Measurements from ENCODE around the gene BBS7. TPM values are rescaled to one million over a fixed set of nuclear protein-coding genes. Genes with fewer than 3 reads are reported as not detected.
A peak's percentile ranks its signal among the peaks of the same experiment; 100 is the strongest.

BBS7 gene, protein sequence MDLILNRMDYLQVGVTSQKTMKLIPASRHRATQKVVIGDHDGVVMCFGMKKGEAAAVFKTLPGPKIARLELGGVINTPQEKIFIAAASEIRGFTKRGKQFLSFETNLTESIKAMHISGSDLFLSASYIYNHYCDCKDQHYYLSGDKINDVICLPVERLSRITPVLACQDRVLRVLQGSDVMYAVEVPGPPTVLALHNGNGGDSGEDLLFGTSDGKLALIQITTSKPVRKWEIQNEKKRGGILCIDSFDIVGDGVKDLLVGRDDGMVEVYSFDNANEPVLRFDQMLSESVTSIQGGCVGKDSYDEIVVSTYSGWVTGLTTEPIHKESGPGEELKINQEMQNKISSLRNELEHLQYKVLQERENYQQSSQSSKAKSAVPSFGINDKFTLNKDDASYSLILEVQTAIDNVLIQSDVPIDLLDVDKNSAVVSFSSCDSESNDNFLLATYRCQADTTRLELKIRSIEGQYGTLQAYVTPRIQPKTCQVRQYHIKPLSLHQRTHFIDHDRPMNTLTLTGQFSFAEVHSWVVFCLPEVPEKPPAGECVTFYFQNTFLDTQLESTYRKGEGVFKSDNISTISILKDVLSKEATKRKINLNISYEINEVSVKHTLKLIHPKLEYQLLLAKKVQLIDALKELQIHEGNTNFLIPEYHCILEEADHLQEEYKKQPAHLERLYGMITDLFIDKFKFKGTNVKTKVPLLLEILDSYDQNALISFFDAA
- polyA plus RNA-seq = 1 to 10 TPM; 3.8 to 8.5 (median 6.5) TPM

DNA sequence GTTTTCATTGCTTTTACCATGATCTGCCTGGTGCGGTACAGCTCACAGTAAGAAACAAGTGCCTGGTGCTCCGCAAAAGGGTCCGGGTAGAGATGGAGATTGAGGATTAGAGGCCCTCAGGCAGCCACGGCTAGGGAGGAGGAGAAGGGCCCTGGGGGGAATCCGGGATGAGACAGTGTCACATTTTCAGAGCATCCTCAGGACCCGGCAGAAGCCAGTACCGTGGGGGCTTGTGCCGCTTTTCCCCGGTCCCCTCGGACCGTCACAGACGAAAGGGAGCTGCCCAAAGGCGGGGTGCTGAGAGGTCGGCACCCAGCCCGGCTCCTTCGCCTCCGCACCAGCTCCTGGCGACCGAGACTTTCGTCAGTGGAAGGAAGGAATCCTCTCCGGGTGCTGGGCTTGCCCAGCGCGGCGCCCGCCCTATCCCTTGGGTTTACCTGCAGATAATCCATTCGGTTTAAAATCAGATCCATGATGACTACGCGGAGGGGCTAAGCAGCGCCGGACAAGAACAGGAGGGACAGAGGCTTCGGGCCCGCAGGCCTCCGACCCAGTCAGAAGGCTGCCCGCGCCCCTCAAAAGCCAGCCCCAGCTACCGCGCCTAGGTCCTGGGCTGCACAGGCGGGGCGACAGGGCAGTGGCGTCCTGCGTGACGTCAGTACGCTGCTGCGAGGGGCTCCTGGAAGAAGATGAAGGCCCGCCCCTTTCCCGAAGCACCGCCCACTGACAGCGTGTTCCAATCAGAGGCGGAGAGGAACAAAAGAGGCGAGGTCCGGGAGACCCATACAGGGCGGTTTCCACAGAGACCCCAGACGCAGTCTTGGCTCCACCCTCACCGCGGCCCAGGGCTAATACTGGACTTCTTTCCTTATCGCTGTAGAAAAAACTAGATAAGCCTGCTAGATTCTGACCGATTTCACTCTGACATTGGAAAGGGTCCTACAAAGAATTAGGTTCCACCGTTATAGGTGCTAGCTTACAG lies at the start of gene BBS7:
TSS of gene BBS7 (minus strand) at position 634 of the 982 bp plus-strand sequence. CDS start at position 473, 161 bp downstream.
- H3K27ac ChIP-seq (ENCODE audit: low read depth, low read length) = peak within 1 kb of the TSS; percentile 40
- WGBS, 3 donors = 0 to 1% (median 0%) methylated on average over 52 to 58 of the region's 58 CpGs

DNA sequence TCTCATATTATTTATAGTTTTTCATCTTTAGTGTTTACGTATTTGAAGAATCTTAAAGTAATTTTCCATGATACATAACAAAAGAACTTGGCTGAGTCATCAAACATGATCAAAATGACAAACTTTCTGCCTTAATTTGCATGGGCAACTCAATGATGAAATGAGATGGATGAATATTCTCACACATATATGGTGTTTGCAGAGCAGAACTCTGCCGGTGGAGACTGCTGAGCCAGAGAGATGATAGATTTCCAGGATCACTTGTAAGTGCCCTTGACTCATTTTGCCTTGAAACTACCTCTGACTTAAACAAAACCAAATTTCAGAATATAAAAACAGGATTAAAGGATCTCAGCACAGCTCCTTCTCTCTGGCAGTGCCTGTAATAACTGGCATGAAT lies 43.4 kb upstream of the BBS7 start:
- no peak overlapping the region for H3K27ac ChIP-seq (ENCODE audit: low read depth, low read length)
- WGBS, 3 donors = 71 to 84% (median 84%) methylated on average over 2 of the region's 2 CpGs

DNA sequence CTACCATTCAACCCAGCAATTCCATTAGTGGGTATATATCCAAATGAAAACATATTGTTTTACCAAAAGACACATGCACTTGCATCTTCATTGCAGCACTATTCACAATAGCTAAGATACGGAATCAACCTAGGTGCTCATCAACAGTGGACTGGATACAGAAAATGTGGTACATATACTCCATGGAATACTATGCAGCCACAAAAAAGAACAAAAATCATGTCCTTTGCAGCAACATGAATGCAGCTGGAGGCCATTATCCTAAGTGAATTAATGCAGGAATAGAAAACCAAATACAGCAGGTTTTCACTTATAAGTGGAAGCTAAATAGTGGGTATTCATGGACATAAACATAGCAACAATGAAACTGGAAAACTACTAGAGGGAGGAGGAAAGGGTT lies 38.1 kb upstream of the BBS7 start:
- 92 to 95% (median 93%) methylated on average over 1 of the region's 1 CpG for WGBS, 3 donors
- no peak overlapping the region for H3K27ac ChIP-seq (ENCODE audit: low read depth, low read length)

DNA sequence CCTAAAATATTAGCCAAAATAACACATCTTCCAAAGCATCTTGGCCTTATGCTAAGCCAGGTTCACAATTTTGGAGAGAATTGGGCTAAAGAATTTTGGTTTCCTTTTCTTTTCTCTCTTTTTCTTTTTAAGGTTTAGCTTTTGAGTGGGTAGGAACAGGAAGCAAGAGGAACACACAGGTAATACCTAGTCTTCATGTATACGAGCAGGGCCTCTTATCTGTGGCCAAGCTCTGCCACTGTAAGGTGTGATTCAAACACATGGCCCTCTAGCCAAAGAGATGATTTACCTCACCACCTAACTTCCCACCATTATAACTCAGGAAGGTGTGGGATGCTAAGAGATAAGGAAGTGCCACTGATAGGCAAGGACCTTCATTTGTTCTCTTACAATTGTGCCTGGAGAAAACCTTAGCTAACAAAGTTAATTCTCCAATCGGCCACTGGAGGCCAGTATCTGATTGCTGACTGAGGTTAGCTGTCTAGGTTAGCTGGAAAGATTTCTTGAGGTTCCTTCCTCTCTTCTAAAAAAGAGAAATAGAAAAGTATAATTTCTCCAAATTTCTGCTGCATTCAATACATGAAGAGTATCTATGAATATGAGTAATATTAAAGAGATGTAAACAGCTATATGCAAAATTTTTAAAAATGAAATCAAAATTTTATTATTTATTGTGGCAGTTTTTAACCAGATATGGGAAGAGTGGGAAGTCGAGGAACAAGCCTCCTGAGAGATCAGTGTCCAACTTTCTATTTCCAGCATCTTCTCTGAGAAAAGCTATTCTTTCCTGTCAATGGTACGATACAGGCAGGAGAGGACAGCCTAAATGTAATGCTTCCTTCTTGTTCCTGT lies 30.1 kb upstream of the BBS7 start:
- WGBS, 3 donors = 54 to 60% (median 55%) methylated on average over 4 of the region's 4 CpGs
- H3K27ac ChIP-seq (ENCODE audit: low read depth, low read length) = no peak overlapping the region

DNA sequence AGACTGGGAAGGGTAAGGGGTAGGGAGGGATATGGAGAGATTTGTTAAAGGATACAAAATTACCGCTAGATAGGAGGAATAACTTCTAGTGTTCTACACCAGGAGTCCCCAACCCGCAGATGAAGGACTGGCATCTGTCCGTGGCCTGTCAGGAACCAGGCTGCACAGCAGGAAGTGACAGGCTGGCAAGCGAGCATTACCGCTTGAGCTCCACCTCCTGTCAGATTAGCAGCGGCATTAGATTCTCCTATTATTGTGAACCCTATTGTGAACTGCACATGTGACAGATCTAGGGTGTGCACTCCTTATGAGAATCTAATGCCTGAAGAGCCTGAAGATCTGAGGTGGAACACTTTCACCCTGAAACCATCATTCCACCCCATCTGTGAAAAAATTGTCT lies 27.9 kb upstream of the BBS7 start:
- H3K27ac ChIP-seq (ENCODE audit: low read depth, low read length) = no peak overlapping the region
- WGBS, 3 donors = 19 to 38% (median 36%) methylated on average over 6 of the region's 6 CpGs

DNA sequence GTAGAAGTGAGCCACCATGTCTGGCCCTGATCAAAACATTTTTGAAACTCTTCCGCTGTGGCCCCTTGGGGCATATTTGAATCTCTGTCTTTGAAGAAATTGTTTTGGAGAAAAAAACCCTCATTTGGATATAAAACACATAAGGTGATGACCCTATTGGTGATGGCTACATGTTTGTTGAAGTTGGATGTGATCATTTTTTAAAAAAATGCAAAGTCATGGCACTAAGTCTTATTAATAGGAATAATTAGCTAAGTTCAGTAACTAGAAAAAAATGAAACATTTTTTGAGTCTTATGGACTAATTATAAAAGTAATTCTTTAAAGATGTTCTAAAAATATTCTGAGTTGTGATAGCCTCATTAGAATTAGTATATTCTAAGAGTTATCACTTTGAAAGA lies 17.9 kb upstream of the BBS7 start:
- 93 to 100% (median 95%) methylated on average over 1 of the region's 1 CpG for WGBS, 3 donors

DNA sequence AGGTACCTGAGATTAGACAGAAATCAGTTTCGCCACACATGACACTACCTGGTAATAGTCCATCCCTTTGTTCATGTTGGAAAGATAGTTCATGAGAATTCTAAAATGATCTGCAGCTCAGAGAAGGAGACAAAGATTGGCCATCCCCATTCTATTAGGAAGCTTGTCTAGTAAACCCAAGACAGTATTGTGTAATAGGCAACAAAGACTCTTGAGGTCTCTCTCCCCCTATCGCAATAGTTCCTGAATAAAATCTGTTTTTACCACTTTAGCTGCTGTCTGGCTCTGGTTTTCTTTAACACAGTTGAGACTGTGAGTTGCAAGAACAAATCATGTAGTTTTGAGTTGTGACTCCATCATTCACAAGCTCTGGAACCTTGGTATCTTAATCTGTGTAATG lies 14.8 kb upstream of the BBS7 start:
- no peak overlapping the region for H3K27ac ChIP-seq (ENCODE audit: low read depth, low read length)
- WGBS, 3 donors = 77 to 96% (median 86%) methylated on average over 2 of the region's 2 CpGs

More for the DNA sequence above, 17.9 kb upstream of the BBS7 start:
- no peak overlapping the region for H3K27ac ChIP-seq (ENCODE audit: low read depth, low read length)

DNA sequence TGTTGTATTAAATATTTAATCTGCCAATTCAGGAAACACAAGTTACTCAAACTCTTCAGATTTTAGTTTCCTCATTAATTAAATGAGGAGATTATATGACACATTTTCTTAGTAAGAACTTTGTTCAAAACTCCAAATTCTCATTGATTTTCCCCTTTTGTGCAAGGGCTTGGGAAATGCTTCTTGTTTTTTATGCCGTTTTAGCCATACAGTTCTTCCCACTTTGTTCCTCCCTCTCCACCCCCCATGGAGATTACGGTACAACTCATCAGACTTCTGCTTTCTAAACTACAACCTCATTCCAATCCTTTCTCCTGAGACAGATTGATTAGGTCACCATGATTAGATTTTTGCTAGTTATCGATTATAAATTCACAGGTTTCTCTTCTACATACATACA lies 10.9 kb upstream of the BBS7 start:
- no peak overlapping the region for H3K27ac ChIP-seq (ENCODE audit: low read depth, low read length)
- 49 to 68% (median 56%) methylated on average over 3 of the region's 3 CpGs for whole genome bisulfite sequencing, 3 donors

DNA sequence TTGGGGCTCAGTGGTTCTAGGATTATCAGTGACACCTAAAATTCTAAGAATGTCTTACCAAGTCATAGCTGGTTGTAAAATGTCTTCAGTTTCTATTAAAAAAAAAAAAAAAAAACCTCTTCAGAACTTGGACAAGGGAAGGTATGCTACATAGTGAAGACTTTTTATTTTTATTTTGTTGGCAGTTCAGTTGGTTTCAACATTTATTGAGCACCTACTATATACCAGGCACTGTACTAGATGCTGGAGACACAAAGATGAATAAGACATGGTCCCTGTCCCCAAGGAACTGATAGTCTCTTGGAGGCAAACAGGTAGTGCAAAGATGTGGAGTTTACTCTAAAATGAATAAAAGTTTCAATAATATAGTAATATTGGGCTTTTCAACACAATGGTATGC lies 8.9 kb upstream of the BBS7 start:
- H3K27ac ChIP-seq (ENCODE audit: low read depth, low read length) = no peak overlapping the region

DNA sequence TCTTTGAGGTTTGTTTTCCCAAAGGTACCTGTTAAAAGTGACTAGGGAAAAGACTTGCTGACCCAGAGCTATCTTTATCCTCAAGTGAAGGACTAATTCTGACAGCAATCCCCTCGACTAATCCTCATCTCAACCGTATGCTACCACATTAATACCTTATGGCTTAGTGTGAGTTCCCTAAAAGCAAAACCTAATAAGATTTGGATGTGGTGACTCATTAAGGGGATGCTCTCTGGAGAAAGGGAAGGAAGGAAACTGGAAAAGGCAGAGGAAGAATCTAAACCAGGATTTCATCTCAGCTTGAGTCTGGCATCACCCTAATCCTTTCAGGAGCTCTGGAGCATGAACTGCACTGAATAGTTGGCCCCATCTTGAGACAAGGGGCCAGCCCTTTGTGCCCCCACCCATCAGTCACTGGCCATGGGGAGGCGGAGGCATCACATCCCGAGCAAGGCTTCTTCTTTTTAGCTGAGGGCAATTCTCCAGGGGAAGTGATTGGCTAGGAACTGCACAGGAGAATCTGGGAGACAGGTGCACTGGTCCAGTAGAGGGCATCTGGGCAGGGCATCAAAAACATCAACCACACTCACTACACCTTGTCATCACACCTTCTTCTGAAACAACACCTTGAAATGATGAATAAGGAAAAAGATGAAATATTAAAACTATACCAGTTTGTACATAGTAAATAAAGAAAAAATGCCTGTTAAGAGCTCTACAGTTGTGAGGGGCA lies 6.9 kb upstream of the BBS7 start:
- 66 to 73% (median 71%) methylated on average over 4 of the region's 4 CpGs for WGBS, 3 donors

DNA sequence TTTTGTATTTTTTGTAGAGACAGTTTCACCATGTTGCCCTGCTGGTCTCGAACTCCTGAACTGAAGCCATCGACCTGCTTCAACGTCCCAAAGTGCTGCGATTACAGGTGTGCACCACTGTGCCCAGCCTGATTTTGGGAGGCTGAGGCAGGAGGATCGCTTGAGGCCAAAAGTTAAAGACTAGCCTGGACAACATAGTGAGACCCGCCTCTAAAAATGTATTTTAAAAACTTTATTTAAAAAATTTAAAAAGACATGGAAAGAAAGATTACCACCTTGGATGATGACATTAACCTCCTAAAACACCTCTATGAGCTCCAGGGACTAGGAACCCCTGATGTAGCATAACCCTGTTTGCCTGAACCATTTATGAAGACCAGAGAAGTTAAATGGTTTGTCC lies 5.8 kb upstream of the BBS7 start:
- WGBS, 3 donors = 89 to 96% (median 95%) methylated on average over 6 of the region's 6 CpGs
- no peak overlapping the region for H3K27ac ChIP-seq (ENCODE audit: low read depth, low read length)

More for the DNA sequence above, 6.9 kb upstream of the BBS7 start:
- H3K27ac ChIP-seq (ENCODE audit: low read depth, low read length) = no peak overlapping the region

DNA sequence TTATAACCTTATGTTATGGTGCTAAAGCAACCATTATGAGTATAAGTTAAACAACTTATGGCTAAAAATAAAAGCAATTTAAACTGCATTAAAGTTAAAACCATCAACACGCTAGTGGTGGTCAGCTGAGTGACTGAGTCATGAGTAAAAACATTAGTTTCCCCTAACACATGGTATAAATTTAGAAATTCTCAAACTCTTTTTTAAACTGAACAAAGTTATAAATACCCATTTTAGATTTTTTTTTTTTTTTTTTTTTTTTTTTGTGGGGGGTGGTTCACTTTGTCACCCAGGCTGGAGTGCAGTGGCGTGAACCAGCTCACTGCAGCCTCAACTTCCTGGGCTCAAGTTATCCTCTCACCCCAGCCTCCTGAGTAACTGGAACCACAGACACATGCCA lies 5.4 kb upstream of the BBS7 start:
- H3K27ac ChIP-seq (ENCODE audit: low read depth, low read length) = no peak overlapping the region
- 62 to 90% (median 90%) methylated on average over 2 of the region's 2 CpGs for WGBS, 3 donors

DNA sequence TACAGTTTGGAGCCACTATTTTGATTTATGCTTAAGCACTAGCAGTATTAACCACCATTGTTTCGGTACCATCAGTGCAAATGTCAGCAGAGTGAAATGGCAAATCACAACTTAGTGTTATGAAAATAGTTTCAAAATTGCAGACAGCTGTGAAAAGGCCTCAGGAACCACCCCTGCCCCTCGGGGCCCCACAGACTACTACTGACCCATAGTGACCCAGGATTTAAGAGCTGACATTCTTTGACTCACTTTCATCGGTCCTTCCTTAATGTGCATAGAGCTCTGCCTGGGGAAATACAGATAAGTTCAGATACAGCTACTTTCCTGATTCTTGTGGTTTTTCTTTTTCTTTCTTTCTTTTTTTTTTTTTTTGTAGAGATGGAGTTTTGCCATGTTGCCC lies 3.3 kb upstream of the BBS7 start:
- H3K27ac ChIP-seq (ENCODE audit: low read depth, low read length) = no peak overlapping the region
- WGBS, 3 donors = 27 to 68% (median 35%) methylated on average over 3 of the region's 3 CpGs

DNA sequence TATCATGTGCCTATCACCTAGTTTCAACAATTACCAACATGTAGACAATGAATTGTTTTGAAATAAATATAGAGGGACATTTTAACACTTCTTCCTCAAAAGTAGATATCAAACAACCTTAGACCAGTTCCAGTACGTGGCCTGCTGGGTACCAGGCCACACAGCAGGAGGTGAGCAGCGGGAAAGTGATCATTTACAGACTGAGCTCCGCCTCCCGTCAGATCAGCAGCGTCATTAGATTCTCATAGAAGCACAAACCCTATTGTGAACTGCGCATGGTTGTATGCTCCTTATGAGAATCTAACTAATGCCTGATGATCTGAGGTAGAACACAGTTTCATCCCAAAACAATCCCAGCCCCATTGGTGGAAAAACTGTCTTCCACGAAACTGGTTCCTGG lies 6.5 kb downstream of the BBS7 start:
- 84 to 91% (median 88%) methylated on average over 7 of the region's 7 CpGs for WGBS, 3 donors
- no peak overlapping the region for H3K27ac ChIP-seq (ENCODE audit: low read depth, low read length)

DNA sequence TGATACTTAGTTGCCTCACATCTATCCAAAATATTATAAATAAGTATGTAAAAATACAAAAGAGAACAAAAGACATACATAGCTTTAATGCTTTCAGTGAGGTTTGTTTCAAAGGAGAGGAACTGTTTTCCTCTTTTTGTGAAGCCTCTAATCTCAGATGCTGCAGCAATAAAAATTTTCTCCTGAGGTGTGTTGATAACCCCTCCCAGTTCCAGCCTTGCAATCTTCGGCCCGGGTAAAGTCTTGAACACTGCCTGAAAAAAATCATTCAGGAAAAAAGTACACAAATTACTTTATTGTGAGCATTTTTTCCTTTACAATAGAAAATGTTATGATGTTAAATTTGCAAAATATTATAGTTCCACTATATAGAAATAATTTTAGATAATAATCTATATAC lies 8.8 kb downstream of the BBS7 start:
- 92 to 94% (median 94%) methylated on average over 2 of the region's 2 CpGs for WGBS, 3 donors
- no peak overlapping the region for H3K27ac ChIP-seq (ENCODE audit: low read depth, low read length)

DNA sequence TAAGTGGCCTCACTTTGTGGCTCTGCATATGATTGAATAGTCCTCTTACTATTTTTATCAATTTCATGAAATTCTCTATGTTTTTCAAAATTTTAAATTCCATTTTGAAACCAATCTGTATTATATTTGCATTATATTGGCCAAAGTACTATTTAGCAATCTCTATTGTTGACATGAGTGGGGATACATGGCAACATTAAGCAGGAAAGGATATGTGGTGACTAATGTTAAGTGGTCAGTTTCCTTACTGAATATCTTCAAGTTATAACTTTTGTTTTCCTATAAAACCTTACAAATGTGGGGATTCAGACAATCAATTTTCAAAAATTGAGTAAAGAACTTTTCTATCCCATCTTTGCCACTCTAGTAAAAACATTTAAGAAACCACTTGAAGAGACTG lies 10.2 kb downstream of the BBS7 start:
- no peak overlapping the region for H3K27ac ChIP-seq (ENCODE audit: low read depth, low read length)

DNA sequence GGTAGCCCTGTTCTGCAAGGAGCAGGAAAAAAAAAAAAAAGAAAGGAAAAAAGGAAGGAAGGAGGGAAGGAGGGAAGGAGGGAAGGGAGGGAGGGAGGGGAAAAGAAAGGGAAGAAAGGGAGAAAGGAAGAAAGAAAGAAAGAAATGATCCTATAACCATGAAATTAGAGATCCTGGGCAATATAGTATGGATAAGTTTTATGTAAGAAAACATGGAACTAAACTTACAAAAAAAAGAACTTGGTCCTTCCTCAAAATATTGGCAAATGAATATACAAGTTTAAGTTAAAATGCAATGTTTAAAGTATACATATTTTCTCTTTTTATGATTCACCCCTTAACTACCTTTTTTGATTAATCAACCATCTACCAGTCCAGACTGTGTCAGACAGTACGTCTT lies 18.9 kb downstream of the BBS7 start:
- no peak overlapping the region for H3K27ac ChIP-seq (ENCODE audit: low read depth, low read length)
- WGBS, 3 donors = 88 to 97% (median 94%) methylated on average over 1 of the region's 1 CpG
